Peyer's patch (tissue), 4 donors: ENCODE results near the gene C9. TPM values are rescaled to one million over a fixed set of nuclear protein-coding genes. Genes with fewer than 3 reads are reported as not detected.

Experiments used
- DNase-seq, 3 donors: peaks; one replicate each; pipeline ENCODE4 v3.0.0-alpha.2; 2017 to 2019
- H3K27ac ChIP-seq, 4 donors: fragments of 200-600 bp; sonication (generic); one replicate each; pipeline ENCODE4 v1.5.1; 2016 to 2019
- H3K27me3 ChIP-seq, 2 donors: fragments of 200-600 bp; sonication (generic); one replicate each; pipeline ENCODE4 v1.5.1; 2019
- H3K36me3 ChIP-seq, 3 donors: fragments of 200-600 bp; sonication (generic); one replicate each; pipeline ENCODE4 v1.5.1; 2016 to 2019
- H3K4me1 ChIP-seq, 4 donors: fragments of 200-600 bp; sonication (generic); one replicate each; pipeline ENCODE4 v1.5.1; 2016 to 2019
- H3K4me3 ChIP-seq, 4 donors: fragments of 200-600 bp; sonication (generic); 1 replicate in 3 of 4; 2 replicates in 1 of 4; pipeline ENCODE4 v1.5.1; 2016 to 2019; ENCODE audit warnings: mild to moderate bottlenecking in 1 of 4
- H3K9me3 ChIP-seq, 4 donors: fragments of 200-600 bp; sonication (generic); one replicate each; pipeline ENCODE4 v1.5.1; 2016 to 2019; ENCODE audit warnings: mild to moderate bottlenecking in 1 of 4
- POLR2A ChIP-seq, 2 donors: fragments of 450-650 bp; IDR thresholded peaks; one replicate each; pipeline ENCODE4 v1.5.1; 2017; ENCODE audit warnings: antibody characterized with exemption in 2 of 2, mild to moderate bottlenecking in 2 of 2, moderate library complexity in 2 of 2
- total RNA-seq, 4 donors: library from RNA; depleted of rRNA; stranded (reverse); fragments of >200 nt; gene quantifications; one replicate each; pipeline ENCODE4 v1.1.0, GENCODE V29; 2016
- TF ChIP-seq, protein P1 (sequence below), 6 experiments: fragments of 450-650 bp in 4 of 6; fragments of 200-600 bp in 2 of 6; sonication (generic) in 1 of 6; IDR thresholded peaks; one replicate each; pipeline ENCODE4 v1.5.1; 2017 to 2019; ENCODE audit warnings: antibody characterized with exemption in 6 of 6, mild to moderate bottlenecking in 3 of 6, moderate library complexity in 1 of 6

The C9 gene
- total RNA-seq, 4 donors from 2014 or later: not detected

DNA sequence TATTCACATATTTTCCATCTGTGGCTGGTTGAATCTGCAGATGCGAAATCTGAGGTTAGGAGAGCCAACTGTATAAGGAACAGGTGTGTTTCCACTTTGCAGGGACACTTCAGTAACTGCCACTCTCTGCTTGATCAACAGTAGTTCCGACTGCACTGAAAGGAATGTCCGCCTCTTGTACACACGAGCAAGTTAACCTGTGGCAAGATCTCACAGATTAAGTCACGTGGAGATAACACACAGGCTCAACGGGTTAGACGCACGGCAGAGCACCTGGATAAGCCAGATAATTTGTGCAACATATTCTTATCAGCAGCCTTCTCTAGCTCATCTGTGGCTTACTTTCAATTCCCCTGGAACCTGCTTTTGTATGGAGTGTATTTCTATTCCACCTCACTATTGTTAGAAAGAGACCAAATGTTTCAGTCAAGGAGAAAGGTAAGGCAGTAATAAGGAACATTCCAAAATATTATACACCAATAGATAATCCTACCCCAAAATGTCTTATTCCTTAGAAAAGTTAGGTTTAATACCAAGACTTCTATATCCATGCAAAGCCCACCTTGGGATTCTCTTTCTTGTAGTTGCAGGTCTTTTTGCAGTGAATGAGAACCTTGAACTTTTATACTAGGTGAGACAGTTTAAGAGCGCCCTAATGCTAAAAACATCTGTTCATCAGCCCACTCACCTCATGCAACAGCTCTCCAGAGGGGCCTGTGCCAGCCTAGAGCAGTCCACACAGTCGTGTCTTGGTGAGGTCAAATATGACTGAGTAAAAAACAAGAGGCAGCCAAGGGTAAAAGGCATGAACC is 6.5 kb upstream of the C9 start:
- peak in 1 of 3 donors; percentile 58 for DNase-seq
- Histone ChIP-seq H3K36me3 (peaks cover 0 to 14% (median 0%) of the 10 kb centered on the region in 3 donors), H3K9me3 (no peaks in the 10 kb centered on the region), H3K4me1 (no peaks in the 10 kb centered on the region), H3K27me3 (no peaks in the 10 kb centered on the region), H3K27ac (no peak overlapping the region), H3K4me3 (no peak overlapping the region)
- TF ChIP-seq POLR2A (IDR thresholded peaks at IDR 0.05): no peak
- TF ChIP-seq, protein P1, sequence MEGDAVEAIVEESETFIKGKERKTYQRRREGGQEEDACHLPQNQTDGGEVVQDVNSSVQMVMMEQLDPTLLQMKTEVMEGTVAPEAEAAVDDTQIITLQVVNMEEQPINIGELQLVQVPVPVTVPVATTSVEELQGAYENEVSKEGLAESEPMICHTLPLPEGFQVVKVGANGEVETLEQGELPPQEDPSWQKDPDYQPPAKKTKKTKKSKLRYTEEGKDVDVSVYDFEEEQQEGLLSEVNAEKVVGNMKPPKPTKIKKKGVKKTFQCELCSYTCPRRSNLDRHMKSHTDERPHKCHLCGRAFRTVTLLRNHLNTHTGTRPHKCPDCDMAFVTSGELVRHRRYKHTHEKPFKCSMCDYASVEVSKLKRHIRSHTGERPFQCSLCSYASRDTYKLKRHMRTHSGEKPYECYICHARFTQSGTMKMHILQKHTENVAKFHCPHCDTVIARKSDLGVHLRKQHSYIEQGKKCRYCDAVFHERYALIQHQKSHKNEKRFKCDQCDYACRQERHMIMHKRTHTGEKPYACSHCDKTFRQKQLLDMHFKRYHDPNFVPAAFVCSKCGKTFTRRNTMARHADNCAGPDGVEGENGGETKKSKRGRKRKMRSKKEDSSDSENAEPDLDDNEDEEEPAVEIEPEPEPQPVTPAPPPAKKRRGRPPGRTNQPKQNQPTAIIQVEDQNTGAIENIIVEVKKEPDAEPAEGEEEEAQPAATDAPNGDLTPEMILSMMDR (IDR thresholded peaks at IDR 0.05): no peak

DNA sequence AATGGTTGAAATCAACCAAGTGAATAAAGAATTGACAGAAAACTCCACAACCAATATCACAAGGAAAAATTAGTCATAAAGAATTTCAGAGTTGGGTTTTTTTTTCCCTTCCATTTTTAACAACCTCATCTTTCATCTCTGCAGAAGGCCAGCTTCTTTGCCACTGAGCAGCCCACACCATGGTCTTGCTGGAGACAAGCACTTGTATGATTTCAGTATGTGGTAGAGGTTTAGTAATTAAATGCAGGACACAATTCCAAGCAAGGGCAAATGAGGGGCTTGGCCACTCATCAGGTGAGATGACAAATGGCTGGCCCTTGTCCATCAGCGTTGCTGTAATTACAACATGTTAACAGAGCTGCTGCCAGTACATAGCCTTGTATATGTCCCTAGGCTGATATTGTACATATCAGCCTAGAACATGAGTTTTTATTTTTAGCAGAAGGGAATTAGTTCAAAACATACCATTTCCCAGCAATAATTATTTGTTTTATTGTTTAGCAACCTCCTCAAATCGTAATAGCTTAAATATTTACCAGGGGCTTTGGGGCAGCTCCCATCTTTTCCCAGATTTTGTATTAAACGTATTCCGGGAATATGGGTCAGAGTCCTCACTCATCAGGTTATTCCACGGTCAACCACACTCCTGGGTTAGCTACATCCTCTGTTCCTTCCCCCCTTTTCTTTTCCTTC is 5.0 kb upstream of the C9 start:
- no peaks in the 10 kb centered on the region for H3K4me1 ChIP-seq
- H3K27me3 ChIP-seq: no peaks in the 10 kb centered on the region
- H3K36me3 ChIP-seq: peaks cover 0 to 5% (median 0%) of the 10 kb centered on the region in 3 donors
- H3K4me3 ChIP-seq: no peak overlapping the region
- no peaks in the 10 kb centered on the region for H3K9me3 ChIP-seq
- H3K27ac ChIP-seq: no peak overlapping the region
- no peak for TF ChIP-seq POLR2A (IDR thresholded peaks at IDR 0.05)
- TF ChIP-seq, protein P1 (IDR thresholded peaks at IDR 0.05): no peak
- no peak for DNase-seq

DNA sequence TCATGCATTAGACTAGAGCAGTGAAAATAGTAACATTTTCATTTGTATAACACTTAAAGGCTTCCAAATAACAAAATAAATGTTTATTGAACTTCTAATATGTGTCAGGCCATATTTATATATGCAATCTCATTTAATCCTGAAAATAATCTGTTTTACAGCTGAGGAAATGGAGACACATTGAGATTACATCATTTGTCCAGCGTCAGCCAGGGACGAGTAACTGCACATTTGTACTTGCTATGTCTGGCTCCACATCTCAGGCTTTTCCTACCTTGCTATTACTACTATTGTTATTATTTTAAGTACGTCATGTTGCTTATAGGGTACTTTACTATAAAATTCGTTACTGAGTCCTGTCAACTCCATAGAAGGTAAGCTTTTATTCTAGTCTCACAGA is 3.8 kb upstream of the C9 start:
- no peaks in the 10 kb centered on the region for H3K27me3 ChIP-seq
- no peak overlapping the region for H3K4me3 ChIP-seq
- TF ChIP-seq, protein P1 (IDR thresholded peaks at IDR 0.05): no peak
- TF ChIP-seq POLR2A (IDR thresholded peaks at IDR 0.05): no peak
- H3K27ac ChIP-seq: no peak overlapping the region
- H3K36me3 ChIP-seq: peaks cover 0 to 5% (median 0%) of the 10 kb centered on the region in 3 donors
- no peaks in the 10 kb centered on the region for H3K4me1 ChIP-seq
- H3K9me3 ChIP-seq: no peaks in the 10 kb centered on the region
- DNase-seq: no peak

DNA sequence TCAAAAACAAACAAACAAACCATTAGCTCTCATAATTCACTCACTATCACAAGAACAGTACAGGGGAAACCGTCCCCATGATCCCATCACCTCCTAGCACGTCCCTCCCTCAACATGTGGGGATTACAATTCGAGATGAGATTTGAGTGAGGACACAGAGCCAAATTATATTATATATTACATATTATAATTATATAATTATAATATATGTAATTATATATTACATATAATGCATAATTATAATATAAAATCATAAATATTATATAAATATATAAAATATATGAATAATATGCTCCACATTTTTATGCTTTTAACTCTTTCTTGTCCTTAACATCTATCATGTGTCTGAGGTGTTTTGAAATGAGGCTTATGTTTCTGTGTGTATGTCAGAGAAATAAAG is 3.4 kb upstream of the C9 start:
- H3K4me1 ChIP-seq: no peaks in the 10 kb centered on the region
- H3K27ac ChIP-seq: no peak overlapping the region
- H3K27me3 ChIP-seq: no peaks in the 10 kb centered on the region
- H3K36me3 ChIP-seq: peaks cover 0 to 5% (median 0%) of the 10 kb centered on the region in 3 donors
- no peak for TF ChIP-seq POLR2A (IDR thresholded peaks at IDR 0.05)
- TF ChIP-seq, protein P1 (IDR thresholded peaks at IDR 0.05): no peak
- DNase-seq: no peak
- H3K4me3 ChIP-seq: no peak overlapping the region
- no peaks in the 10 kb centered on the region for H3K9me3 ChIP-seq

DNA sequence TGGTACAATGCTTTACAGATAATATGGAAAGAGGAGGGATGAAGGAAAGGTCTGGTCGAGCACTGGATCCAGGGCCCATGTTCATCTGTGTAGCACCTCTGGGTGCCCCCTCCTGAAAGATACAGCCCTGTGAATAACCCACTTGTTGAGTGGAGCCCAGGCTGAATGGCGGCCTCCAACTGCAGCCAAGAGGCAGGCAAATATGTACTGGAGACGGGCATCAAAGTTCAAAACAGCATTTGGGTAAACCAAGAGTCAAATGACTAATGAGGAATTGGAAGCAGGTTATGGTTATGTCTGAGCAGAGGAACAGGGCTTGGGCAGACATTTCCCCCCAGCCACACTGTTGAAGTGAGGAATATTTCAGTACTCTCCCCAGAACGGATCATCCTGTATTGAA is 1.1 kb downstream of the C9 start:
- TF ChIP-seq, protein P1 (IDR thresholded peaks at IDR 0.05): no peak
- no peak for TF ChIP-seq POLR2A (IDR thresholded peaks at IDR 0.05)
- Histone ChIP-seq H3K27ac (no peak overlapping the region), H3K36me3 (no peaks in the 10 kb centered on the region), H3K27me3 (no peaks in the 10 kb centered on the region), H3K4me1 (no peaks in the 10 kb centered on the region), H3K4me3 (peak overlapping the region in 1 of 4 donors; percentile 19), H3K9me3 (no peaks in the 10 kb centered on the region)
- DNase-seq: no peak
